ENCODE measurements around the gene PTPRJ.

Gene PTPRJ

GRCh38 chr11:48103621-48104567 lies 123.5 kb downstream of the PTPRJ start:
- no peak for TF ChIP-seq CTCF (IDR thresholded peaks at IDR 0.05; ENCODE audit: unreplicated experiment in 3 of 3)
- Mint-ChIP-seq H3K36me3 (ENCODE audit: low read depth) (no peaks in the 10 kb centered on the region), H3K4me1 (peaks cover 27% of the 10 kb centered on the region), H3K27me3 (ENCODE audit: low read depth) (peaks cover 16% of the 10 kb centered on the region), H3K27ac (peak overlapping the region; percentile 63 to 86 (median 85)), H3K4me3 (peak overlapping the region in 1 of 3 experiments; percentile 1), H3K9me3 (no peaks in the 10 kb centered on the region)

GRCh38 chr11:48104568-48104924 lies 124.2 kb downstream of the PTPRJ start:
- Mint-ChIP-seq H3K27me3 (ENCODE audit: low read depth) (peaks cover 15% of the 10 kb centered on the region), H3K9me3 (no peaks in the 10 kb centered on the region), H3K4me1 (peaks cover 29% of the 10 kb centered on the region), H3K27ac (peak overlapping the region; percentile 63 to 86 (median 85)), H3K36me3 (ENCODE audit: low read depth) (no peaks in the 10 kb centered on the region), H3K4me3 (no peak overlapping the region)
- TF ChIP-seq CTCF (IDR thresholded peaks at IDR 0.05; ENCODE audit: unreplicated experiment in 3 of 3) = no peak

GRCh38 chr11:48105096-48105990 lies 125.0 kb downstream of the PTPRJ start:
- no peak overlapping the region for H3K4me3 Mint-ChIP-seq
- no peak for TF ChIP-seq CTCF (IDR thresholded peaks at IDR 0.05; ENCODE audit: unreplicated experiment in 3 of 3)
- H3K36me3 Mint-ChIP-seq (ENCODE audit: low read depth) = no peaks in the 10 kb centered on the region
- H3K27ac Mint-ChIP-seq = peak overlapping the region in 1 of 3 experiments; percentile 10
- peaks cover 35% of the 10 kb centered on the region for H3K4me1 Mint-ChIP-seq
- no peaks in the 10 kb centered on the region for H3K9me3 Mint-ChIP-seq
- peaks cover 12% of the 10 kb centered on the region for H3K27me3 Mint-ChIP-seq (ENCODE audit: low read depth)

GRCh38 chr11:48106166-48106565 lies 125.8 kb downstream of the PTPRJ start:
- Mint-ChIP-seq H3K27me3 (ENCODE audit: low read depth) (peaks cover 12% of the 10 kb centered on the region), H3K9me3 (no peaks in the 10 kb centered on the region), H3K27ac (peak overlapping the region in 1 of 3 experiments; percentile 2), H3K36me3 (ENCODE audit: low read depth) (no peaks in the 10 kb centered on the region), H3K4me3 (no peak overlapping the region), H3K4me1 (peaks cover 35% of the 10 kb centered on the region)
- no peak for TF ChIP-seq CTCF (IDR thresholded peaks at IDR 0.05; ENCODE audit: unreplicated experiment in 3 of 3)

- TF ChIP-seq CTCF (IDR thresholded peaks at IDR 0.05; ENCODE audit: unreplicated experiment in 3 of 3) = no peak
- Mint-ChIP-seq H3K4me3 (no peak overlapping the region), H3K9me3 (no peaks in the 10 kb centered on the region), H3K36me3 (ENCODE audit: low read depth) (peaks cover 4% of the 10 kb centered on the region), H3K4me1 (peaks cover 26% of the 10 kb centered on the region), H3K27me3 (ENCODE audit: low read depth) (peaks cover 3% of the 10 kb centered on the region), H3K27ac (peak overlapping the region in 1 of 3 experiments; percentile 32)
Observed at GRCh38 chr11:48107188-48107704, 126.9 kb downstream of the PTPRJ start.

Measured in nephron (organoid).